ENCODE data around the gene ZFHX2. TPM values are rescaled to one million over a fixed set of nuclear protein-coding genes. Genes with fewer than 3 reads are reported as not detected.
"Not testable (repeated sequence)": the region's sequence is repeated elsewhere in the genome, so short reads cannot be mapped to it uniquely, and the experiment has no call there.

Gene ZFHX2
- total RNA-seq, 1 donor: 0.81 TPM

DNA sequence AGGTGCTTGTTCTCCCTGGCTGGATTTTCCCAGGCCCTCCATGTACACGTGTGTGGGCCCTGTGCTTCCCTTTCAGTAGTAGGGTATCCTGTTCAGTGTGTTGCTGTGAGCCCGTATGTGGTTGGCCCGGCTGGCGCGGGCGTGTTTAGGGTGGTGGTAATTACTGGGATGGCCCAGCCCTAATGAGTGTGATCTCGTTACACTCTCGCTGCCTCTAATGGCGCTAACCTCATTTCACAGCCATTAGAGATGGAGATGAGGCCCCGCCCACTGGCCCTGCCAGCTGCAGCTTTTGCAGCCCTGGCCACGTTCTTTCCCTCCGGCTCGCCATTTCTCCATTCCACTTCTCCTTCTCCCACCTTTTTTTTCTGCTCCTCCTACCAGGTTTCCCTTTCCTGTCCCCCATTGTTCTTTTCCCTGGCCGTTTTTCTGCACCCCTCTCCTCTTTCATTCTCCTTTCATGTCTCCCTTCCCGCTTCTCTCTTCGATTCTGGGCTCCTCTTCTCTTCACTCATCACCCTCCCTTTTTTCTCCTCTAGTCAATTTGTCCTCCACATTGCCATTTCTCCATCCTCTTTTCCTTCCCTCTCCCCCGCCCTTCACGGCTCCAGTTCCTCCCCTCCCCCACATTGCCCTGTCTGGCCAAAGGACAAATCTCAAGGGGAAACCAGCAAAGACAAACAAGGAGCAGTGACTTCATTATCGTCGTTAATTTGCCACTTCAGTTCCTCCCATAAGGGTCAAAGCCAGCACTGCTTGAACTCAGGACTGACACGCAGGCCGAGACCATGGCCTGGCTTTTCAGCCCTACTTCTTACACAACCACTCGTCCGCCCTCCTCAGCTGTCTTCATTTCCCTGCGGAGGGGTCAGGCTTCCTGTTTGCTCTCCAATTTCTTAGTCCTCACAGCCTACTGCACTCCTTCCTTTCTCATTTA lies 6.8 kb downstream of the ZFHX2 start:
- DNase-seq (ENCODE audit: low read depth in 2 of 3, low spot score in 2 of 3): no peak

- DNase-seq (ENCODE audit: low read depth in 2 of 3, low spot score in 2 of 3): no peak
Observed at GRCh38 chr14:23543403-23543802, 8.2 kb downstream of the ZFHX2 start.

DNA sequence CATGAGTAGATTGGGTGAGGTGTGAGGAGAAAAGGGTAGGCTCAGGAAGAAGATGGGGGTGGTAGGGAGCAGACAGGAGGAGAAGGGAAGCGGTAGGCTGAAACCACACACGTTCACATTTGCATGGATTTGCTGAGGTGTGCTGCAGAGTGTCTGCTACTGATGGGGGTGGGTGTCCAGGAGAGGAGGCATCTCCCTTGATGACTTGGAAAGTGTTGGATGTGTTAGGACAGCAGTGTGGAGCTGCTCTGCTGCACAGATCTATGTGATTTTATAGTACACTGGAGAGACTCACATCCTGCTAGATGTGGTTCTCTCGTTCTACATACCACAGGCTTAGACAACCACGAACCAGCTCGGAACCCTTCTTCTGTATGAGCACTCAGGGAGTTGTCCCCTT lies 9.3 kb downstream of the ZFHX2 start:
- no peak for DNase-seq (ENCODE audit: low read depth in 2 of 3, low spot score in 2 of 3)

DNA sequence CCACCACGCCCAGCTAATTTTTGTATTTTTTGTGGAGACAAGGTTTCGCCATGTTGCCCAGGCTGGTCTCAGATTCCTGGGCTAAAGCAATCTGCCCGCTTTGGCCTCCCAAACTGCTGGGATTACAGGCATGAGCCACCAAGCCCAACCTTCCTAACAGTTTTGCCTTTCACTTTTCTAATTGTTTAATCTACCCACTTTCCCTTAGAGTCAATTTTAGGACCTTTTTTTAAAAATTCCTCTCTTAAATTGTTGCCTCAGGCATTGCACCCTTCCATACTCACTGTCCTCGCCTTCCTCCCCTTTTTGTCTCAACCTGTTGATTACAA lies 11.5 kb downstream of the ZFHX2 start:
- DNase-seq (ENCODE audit: low read depth in 2 of 3, low spot score in 2 of 3): no peak

DNA sequence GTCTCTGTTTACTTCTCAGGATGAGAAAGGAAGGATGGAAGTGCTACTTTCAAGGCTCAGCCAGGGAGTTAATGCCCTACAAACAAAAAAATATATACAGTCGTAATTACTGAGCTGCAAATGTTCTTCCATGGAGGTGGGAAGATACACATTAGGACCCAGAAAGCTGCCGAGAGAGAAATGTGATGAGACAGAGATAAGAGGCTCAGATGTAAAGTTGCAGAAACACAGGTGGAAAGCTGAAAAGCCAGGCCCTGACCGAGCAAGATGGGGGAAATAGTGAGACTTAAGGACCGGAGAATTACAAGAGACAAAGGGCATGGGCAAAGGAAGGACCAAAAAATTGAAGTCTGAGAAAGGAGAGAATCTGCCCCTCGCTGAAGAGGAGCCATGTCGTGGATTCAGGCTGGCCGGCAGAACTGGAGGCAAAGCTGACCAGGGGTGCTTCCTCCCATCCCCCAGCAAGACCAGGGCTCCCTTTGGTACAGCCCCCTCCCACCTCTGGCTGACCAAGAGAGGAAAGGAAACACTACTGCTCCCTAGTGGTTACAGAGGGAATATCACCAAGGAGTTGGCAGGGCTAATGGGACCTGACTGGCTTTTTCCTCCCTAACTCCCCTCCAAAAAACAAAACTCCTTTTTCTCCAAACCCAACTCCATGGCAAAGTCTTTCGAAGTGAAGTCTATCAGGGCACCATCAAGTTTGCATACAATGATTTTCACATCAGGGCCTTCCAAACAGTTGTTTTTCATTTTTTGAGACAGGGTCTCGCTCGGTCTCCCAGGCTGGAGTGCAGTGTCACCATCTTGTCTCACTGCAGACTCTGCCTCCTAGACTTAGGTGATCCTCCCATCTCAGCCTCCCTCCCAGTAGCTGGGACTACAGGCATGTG lies 12.1 kb downstream of the ZFHX2 start:
- DNase-seq (ENCODE audit: low read depth in 2 of 3, low spot score in 2 of 3): peak in 1 of 3 donors; percentile 47

GRCh38 chr14:23538785-23539184 lies 12.8 kb downstream of the ZFHX2 start:
- no peak for DNase-seq (ENCODE audit: low read depth in 2 of 3, low spot score in 2 of 3)

DNA sequence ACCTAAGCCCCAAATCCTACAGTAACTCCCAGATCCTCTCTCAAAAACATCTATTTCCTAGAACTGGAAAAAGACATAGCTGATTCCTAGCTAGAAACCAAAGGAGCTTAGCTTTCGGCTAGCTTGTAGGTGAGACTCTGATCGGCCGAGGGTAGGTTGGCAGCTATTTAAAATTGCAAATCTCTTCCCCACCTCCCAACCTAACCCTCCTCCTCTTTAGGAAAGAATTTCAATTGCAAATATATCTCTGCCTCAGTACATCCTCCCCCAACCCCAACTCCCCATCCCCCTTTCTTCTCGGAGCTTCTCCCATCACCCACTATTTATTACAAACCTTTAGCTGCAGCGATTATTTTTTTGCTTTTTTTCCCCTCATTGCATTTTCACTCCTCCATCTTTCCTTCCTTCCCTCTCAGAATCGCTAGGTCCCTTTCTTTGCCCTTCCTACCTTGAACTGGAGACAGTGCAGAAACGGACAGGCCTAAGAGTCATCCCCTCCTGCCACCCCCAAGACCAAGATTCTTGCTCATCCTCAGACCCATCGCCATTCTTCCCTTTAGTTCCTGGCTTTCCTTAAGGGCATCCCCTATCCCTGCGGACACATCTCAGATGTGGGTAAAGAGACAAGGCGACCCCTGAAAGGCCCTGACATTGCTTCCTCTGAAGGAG lies 13.4 kb downstream of the ZFHX2 start:
- no peak for DNase-seq (ENCODE audit: low read depth in 2 of 3, low spot score in 2 of 3)

DNA sequence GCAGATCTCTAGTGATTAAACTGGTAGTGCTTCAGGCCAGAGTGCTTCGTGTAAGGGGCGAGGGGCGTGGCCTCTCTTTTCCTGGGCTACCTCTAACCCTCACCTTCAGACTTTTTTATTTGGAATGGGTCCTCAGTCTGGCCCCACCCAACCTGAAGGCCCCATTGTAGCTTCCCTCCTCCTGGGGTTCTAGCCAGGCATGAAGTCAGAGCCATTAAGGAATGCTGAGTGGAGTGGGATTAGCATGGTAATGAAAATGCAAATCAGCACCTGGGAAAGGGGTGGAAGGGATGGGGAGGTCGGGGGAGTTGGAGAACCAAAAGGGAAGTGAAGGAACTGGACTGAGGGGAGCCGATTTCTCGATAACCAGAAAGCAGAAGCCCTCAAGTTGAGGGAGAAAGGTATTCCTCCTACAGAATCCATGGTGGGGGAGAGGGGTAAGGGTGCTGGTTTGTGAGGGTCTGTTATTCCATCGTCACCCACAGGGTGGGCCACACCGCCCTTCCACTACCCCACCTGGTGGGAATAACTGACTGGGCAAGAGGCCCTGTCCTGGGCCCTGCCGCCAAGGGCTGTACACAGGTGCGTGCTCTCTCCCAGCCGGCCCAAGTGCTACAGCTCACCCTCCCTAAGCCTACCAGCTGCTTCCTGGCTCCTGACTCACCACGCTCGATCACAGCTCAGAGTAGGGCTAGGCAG lies 14.1 kb downstream of the ZFHX2 start:
- DNase-seq (ENCODE audit: low read depth in 2 of 3, low spot score in 2 of 3): no peak

DNA sequence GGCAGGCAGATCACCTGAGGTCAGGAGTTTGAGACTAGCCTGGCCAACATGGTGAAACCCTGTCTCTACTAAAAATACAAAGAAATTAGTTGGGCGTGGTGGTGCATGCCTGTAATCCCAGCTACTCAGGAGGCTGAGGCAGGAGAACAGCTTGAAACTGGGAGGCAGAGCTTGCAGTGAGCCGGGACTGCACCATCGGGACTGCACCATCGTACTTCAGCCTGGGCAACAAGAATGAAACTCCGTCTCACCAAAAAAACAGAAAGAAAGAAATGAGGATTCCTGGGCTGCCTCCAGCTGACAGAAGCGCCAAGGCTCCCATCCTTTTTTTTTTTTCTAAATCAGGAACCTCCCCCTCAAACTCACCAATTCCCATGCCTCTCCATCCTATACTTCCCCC lies 14.7 kb downstream of the ZFHX2 start:
- DNase-seq (ENCODE audit: low read depth in 2 of 3, low spot score in 2 of 3): not testable (repeated sequence)

DNA sequence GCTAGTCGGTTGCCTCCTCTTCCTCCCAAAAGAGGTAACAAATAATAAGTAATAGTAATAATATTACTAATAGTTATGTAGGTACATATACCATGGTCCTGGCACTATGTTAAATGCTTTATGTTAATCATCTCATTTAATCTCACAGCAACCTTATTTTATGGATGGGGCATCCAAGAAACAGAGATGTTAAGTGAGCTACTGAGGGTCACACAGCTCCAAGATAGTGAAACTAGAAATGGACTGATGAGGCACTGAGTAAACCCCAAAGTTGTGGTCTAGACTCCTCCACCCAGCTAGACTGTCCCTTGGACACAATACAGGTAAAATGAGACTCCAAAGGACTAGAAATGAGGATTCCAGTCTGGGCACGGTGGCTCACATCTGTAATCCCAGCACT lies 15.1 kb downstream of the ZFHX2 start:
- DNase-seq (ENCODE audit: low read depth in 2 of 3, low spot score in 2 of 3): no peak

GRCh38 chr14:23535943-23536342 lies 15.6 kb downstream of the ZFHX2 start:
- no peak for DNase-seq (ENCODE audit: low read depth in 2 of 3, low spot score in 2 of 3)

DNA sequence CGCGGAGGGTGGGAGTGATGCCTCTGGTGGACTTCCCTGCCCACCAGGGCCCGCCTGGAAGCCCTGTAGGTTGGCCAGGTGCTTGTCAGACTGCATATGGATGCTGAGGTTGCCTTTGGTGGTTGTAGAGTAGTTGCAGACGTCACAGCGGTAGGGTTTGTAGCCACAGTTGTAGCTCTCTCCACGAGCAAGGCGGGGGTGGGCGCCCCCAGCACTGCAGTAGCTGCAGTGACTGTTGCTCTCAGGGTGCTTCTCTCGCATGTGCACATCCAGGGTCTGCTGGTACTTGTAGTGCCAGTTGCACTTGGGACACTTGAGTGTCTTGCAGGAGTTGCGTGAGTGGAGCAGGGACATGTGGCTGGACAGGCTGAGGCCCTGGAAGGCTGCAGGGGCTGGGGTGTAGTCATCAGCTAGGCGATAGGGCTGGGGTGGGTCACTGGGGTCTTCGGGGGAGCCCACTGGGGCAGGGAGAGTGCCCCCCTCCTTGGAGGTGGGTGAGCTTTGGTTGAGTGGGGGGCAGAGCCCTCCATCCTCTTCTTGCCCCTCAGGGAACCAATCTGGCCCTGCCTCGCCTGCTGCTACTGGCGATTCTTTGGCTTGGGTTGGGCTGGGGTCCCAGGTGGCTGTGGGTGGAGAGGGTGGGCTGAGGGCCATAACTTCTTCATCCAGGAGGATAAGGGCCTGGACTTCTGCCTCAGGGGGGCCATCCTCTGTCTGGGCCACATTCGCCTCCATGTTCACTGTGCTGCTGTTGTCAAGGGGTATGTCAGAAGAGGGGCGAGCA lies 17.7 kb downstream of the ZFHX2 start:
- DNase-seq (ENCODE audit: low read depth in 2 of 3, low spot score in 2 of 3): no peak

- no peak for DNase-seq (ENCODE audit: low read depth in 2 of 3, low spot score in 2 of 3)
Observed at GRCh38 chr14:23532658-23533057, 18.9 kb downstream of the ZFHX2 start.

DNA sequence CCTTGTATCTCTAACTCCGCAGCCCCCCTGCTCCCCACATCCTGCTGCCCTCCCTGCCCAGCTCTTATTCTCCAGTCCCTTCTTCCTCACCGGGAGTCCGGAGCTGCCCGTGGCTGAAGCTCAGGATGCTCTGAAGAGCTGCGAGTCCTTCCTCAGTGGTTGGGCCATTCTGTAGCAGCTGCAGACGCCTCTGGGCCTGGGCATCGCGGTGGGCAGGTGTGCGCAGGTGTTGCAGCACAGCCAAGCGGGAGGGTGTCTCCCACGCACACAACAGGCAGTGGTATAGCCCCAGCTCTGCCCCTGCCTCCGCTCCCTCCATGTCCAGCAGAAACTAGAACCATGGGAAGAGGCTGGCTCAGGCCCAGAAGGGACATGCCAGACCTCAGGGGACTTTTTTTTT lies 20.2 kb downstream of the ZFHX2 start:
- DNase-seq (ENCODE audit: low read depth in 2 of 3, low spot score in 2 of 3): no peak

DNA sequence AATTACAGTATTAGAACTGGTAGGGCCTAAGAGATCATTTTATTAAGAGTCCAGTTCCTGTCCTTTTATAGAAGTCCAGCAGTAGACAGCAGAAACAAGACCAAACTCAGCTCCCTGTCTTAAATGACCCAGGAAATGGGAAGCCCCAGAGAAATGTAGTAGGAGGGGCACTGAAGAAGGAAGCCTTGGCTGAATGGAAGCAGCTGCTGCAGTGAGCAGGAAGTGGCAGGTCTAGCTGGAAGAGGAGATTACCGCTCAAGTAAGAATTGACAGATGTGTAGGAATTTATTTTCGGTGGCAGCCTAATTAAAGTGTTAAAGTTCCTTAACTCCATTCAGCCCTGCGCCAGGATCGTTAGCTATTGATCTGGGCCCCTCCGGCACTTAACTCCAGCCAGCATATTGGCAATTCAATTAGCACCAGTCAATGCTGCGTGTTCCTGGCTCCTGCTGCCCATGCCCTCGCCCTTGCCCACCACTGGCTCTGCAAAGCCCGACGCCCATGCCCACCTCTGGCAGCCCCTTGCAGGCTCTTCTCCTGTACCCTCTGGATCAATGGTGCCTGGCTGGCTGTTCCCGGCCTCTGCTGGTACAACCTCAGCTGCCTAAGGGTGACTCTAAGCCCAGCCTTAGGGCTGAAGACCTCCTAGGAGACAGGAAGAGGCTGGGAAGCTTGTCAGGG lies 21.1 kb downstream of the ZFHX2 start:
- DNase-seq (ENCODE audit: low read depth in 2 of 3, low spot score in 2 of 3): peak in 1 of 3 donors; percentile 75

GRCh38 chr14:23529016-23529415 lies 22.5 kb downstream of the ZFHX2 start:
- no peak for DNase-seq (ENCODE audit: low read depth in 2 of 3, low spot score in 2 of 3)

- no peak for DNase-seq (ENCODE audit: low read depth in 2 of 3, low spot score in 2 of 3)
Observed at GRCh38 chr14:23528555-23528954, 23.0 kb downstream of the ZFHX2 start.

- no peak for DNase-seq (ENCODE audit: low read depth in 2 of 3, low spot score in 2 of 3)
Observed at GRCh38 chr14:23525611-23526010, 26.0 kb downstream of the ZFHX2 start.

DNA sequence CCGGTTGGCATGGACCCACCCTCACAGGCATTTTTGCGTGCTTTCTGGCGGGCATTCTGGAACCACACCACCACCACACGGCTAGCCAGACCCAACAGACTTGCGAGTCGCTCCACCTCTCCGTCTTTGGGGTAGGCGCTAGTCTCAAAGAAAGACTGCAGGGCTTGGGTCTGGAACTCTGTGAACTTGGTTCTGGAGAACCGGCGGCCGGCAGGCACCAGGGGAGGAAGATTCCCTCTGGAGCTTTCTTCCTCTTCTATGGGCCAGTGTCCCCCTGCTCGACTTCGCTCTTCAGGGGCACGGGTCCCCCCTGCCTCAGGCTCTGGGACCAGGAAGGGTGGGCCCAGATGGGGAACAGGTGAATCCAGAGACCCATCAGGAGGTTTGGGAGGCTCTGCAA lies 26.6 kb downstream of the ZFHX2 start:
- DNase-seq (ENCODE audit: low read depth in 2 of 3, low spot score in 2 of 3): no peak
